PFSK-1 (cell line): Measurements from ENCODE around the gene FCN2.

Experiments used
- FOXP2 ChIP-seq: optimal IDR thresholded peaks from 2 replicates; pipeline ENCODE3; 2011; ENCODE audit warnings: borderline replicate concordance, control low read depth, inconsistent platforms; ENCODE audit not compliant: insufficient read depth; ENCODE audit errors: extremely low read length, extremely low read depth
- POLR2AphosphoS5 ChIP-seq: IDR thresholded peaks from 2 replicates; pipeline ENCODE4 v1.6.1; 2012; ENCODE audit warnings: low read depth, mild to moderate bottlenecking, control low read depth, low read length, moderate library complexity
- REST ChIP-seq, 2 experiments: IDR thresholded peaks; 2 replicates each; pipeline versions ENCODE4 v1.6.1 to v1.8.0; 2011 to 2012; ENCODE audit warnings: low read depth in 2 of 2, low read length in 2 of 2, control low read depth in 1 of 2, inconsistent platforms in 1 of 2, mild to moderate bottlenecking in 1 of 2, moderate library complexity in 1 of 2; ENCODE audit not compliant: insufficient read depth in 1 of 2
- SIN3A ChIP-seq: IDR thresholded peaks from 2 replicates; pipeline ENCODE4 v1.6.1; 2012; ENCODE audit warnings: mild to moderate bottlenecking, low read length, moderate library complexity, borderline replicate concordance; ENCODE audit not compliant: insufficient read depth
- TAF1 ChIP-seq: IDR thresholded peaks from 2 replicates; pipeline ENCODE4 v1.6.1; 2012; ENCODE audit warnings: low read length, control low read depth, borderline replicate concordance; ENCODE audit not compliant: insufficient read depth

Gene FCN2

DNA sequence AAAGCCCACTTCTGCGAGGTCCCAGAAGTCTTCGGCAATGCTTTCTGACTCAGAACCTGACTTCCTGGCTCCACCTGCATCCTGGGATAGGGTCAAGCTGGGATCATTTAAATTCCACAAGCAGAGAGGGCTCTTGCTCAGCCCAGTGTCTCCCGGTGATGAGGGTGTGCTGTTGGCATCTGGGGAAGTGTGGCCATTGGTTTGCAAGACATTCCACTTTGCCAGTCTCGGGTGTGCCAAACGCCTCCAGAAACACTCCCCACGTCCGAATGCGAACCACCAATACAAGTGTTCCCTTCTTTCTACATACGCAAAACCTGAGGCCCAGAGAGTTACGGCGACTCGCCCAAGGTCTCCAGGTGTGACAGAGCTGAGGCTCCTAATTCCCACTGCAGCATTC is 43.1 kb upstream of the FCN2 start:
- no peak for TF ChIP-seq REST (IDR thresholded peaks at IDR 0.05; ENCODE audit: insufficient read depth in 1 of 2, low read depth in 2 of 2, low read length in 2 of 2)
- TF ChIP-seq SIN3A, result no peak

DNA sequence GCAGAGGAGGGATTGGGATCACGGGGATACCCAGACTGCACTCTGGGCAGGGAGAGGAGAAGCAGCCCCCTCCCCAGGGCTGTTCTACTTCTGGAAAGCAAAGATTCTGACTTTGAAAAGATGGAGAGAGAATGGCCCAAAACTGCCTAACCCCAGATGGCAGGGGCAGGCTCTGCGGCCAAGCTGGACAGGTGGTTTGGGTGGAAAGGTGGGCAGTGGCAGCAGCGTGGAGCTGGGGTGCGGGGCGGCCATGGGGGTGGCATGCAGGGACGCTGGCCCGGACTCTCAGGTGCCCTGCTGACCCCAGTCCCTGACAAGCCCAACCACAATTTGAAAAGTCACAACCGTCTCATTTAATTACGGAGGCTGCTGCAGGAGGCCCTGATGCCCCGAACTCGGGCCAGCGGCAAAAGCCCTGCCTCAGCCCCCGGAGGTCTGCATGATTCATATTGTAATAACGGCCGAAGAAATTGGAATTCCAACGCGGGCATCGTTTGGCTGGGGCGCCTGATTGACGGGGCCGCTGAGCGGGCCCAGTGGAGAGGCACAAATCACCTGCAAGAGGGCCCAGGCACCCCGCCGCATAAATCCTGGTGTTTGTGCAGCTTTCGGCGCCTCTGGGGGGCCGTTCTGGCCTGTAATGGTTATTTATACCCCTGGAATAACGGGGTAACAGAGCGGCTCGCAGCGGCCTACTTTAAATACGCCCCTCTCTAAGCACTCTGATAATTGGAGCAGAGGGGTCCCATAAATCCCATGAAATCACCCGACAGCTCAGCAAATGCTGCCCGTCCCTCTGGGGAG is 41.8 kb upstream of the FCN2 start:
- TF ChIP-seq SIN3A, result no peak

DNA sequence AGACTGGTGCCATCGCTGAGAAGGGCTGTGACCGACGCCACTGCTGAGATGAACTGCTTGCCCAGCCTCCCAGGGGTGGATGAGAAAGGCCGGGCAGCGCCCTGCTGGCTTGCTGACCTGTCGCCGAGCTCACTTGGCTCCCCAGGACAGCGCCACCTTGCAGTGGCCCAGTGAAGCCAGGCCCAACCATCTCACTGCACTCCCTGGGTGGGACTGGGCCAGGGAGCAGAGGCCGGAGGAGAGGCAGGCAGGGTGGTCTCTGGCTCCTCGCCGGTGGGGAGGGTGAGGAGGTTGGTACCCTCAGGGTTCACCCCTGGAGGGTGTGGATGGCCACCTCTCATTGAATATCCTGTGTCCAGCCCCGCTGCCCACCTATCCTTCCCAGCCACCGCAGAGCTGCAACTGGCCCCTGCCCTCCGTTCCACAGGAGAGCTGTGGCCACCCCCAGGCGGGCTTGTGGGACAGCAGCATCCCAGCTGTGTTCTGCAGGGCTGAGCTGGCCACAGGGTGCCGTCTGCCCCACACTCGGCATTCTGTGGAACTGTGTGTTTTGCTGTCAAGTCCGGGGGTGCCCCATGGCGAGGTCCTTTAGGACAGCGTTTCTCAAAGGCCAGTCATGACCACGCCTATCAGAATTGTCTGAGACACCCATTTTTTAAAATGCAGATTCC is 41.0 kb upstream of the FCN2 start:
- TF ChIP-seq FOXP2 (no peak), SIN3A (no peak), TAF1 (no peak), POLR2AphosphoS5 (no peak), REST (IDR thresholded peaks at IDR 0.05; ENCODE audit: insufficient read depth in 1 of 2, low read depth in 2 of 2, low read length in 2 of 2) (no peak)

DNA sequence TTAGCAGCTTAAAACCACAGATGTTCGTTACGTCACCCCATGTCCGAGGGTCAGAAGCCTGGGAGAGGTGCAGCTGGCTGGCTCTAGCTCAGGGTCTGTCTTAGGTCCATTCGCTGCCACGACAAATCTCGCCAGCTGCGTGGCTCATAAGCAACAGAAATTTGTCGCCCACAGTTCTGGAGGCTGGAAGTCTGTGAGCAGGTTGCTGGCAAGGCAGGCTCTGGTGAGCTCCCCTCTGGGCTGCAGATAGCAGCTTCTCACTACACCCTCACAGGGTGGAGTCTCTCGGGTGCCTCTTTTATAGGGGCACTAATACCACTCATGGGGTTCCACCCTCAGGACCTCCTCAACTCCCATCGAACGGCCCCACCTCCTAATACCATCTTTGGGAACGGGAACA is 40.1 kb upstream of the FCN2 start:
- TF ChIP-seq REST (IDR thresholded peaks at IDR 0.05; ENCODE audit: insufficient read depth in 1 of 2, low read depth in 2 of 2, low read length in 2 of 2) (no peak), POLR2AphosphoS5 (no peak), FOXP2 (no peak), TAF1 (no peak), SIN3A (no peak)

DNA sequence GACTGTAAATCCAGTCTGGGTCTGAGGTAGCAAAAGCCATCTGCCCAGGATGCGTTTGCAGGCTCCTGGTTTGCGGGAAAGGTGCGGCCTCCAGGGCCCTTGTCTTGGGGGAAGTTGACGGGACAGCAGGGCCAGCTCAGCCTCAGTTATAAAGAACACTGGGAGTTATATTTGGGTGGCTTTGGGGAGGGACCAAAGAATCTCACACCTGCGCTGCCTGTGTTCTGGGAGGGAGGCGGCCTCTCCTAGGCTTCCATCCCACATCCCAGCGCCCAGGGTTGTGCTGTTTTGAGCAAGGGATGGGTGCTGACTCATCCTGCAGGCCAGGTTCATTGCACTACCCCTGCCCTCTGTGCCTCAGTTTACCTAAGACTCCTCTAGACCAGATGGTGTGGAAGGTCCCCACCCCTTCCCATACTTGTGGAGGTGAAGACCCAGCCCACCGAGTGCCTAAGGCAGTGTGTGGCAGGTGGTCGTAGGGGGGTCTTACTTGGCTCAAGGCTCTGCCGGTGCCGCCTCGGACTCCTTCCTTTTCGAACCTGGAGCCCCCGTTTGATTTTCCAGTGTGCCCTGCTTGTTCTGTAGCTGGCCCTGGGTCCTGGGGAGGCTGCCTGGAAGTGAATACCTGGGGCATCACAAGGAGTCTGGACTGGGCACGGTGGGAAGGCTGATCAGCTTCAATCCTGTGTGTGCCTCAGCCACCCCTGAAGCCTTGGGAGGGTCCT is 39.3 kb upstream of the FCN2 start:
- no peak for TF ChIP-seq REST (IDR thresholded peaks at IDR 0.05; ENCODE audit: insufficient read depth in 1 of 2, low read depth in 2 of 2, low read length in 2 of 2)
- TF ChIP-seq SIN3A, result no peak
- TF ChIP-seq POLR2AphosphoS5, result no peak
- TF ChIP-seq TAF1, result no peak
- TF ChIP-seq FOXP2, result no peak
